GM19395 (cell line): Measurements from ENCODE around the gene GNB5.
A peak's percentile ranks its signal among the peaks of the same experiment; 100 is the strongest.
"Not testable (repeated sequence)": the region's sequence is repeated elsewhere in the genome, so short reads cannot be mapped to it uniquely, and the experiment has no call there.

Experiments used
- ATAC-seq: cut with Tn5 transposase; IDR thresholded peaks from one replicate; pipeline ENCODE4 v1.9.1; 2021; ENCODE audit warnings: mild to moderate bottlenecking, moderate library complexity; ENCODE audit not compliant: unreplicated experiment

The GNB5 gene

GRCh38 chr15:52097180-52097579 is 94.0 kb downstream of the GNB5 start:
- no peak for ATAC-seq

GRCh38 chr15:52096536-52096935 is 94.7 kb downstream of the GNB5 start:
- not testable (repeated sequence) for ATAC-seq

GRCh38 chr15:52095597-52096262 is 95.5 kb downstream of the GNB5 start:
- ATAC-seq, result no peak

- ATAC-seq, result no peak
These were observed 96.2 kb downstream of the GNB5 start for GRCh38 chr15:52094811-52095584.

GRCh38 chr15:52093539-52094510 is 97.4 kb downstream of the GNB5 start:
- ATAC-seq, result no peak

GRCh38 chr15:52093167-52093538 is 98.0 kb downstream of the GNB5 start:
- no peak for ATAC-seq

- ATAC-seq, result no peak
These were observed 101.0 kb downstream of the GNB5 start for GRCh38 chr15:52090193-52090592.

GRCh38 chr15:52086011-52086786 is 105.0 kb downstream of the GNB5 start:
- ATAC-seq, result no peak

GRCh38 chr15:52085299-52085698 is 105.9 kb downstream of the GNB5 start:
- no peak for ATAC-seq

GRCh38 chr15:52083603-52084002 is 107.6 kb downstream of the GNB5 start:
- ATAC-seq, result no peak

GRCh38 chr15:52083037-52083359 is 108.2 kb downstream of the GNB5 start:
- ATAC-seq, result peak; percentile 24

- ATAC-seq, result peak; percentile 74
These were observed 108.8 kb downstream of the GNB5 start for GRCh38 chr15:52082197-52083036.

GRCh38 chr15:52080706-52081392 is 110.3 kb downstream of the GNB5 start:
- ATAC-seq, result no peak

- ATAC-seq, result no peak
These were observed 111.2 kb downstream of the GNB5 start for GRCh38 chr15:52080031-52080430.

- ATAC-seq, result no peak
These were observed 112.1 kb downstream of the GNB5 start for GRCh38 chr15:52078876-52079700.

GRCh38 chr15:52078197-52078875 is 112.9 kb downstream of the GNB5 start:
- no peak for ATAC-seq

GRCh38 chr15:52076889-52077781 is 114.1 kb downstream of the GNB5 start:
- ATAC-seq, result no peak
